ENCODE measurements around the gene DYNLRB1. TPM values are rescaled to one million over a fixed set of nuclear protein-coding genes. Genes with fewer than 3 reads are reported as not detected.

The DYNLRB1 gene
- polyA plus RNA-seq, 3 donors, result 139 to 166 (median 148) TPM

GRCh38 chr20:34526466-34526865 is 10.2 kb downstream of the DYNLRB1 start:
- Histone ChIP-seq H3K4me1 (ENCODE audit: control insufficient read depth in 1 of 2, insufficient read depth in 2 of 2, low read length in 2 of 2) (no peaks in the 10 kb centered on the region), H3K27ac (ENCODE audit: low read depth in 1 of 2, low read length in 2 of 2) (no peak overlapping the region), H3K4me2 (replicated peaks; ENCODE audit: extremely low read depth, low read length, poor library complexity, severe bottlenecking) (no peak overlapping the region), H3K27me3 (ENCODE audit: control insufficient read depth in 2 of 2, insufficient read depth in 2 of 2, low read length in 2 of 2) (no peaks in the 10 kb centered on the region), H2AFZ (ENCODE audit: insufficient read depth, low read depth, low read length, poor library complexity, severe bottlenecking) (no peak overlapping the region), H3K79me2 (ENCODE audit: insufficient read depth, low read length) (peaks cover 47% of the 10 kb centered on the region), H4K20me1 (ENCODE audit: insufficient read depth, low read length) (peaks cover 85% of the 10 kb centered on the region), H3K4me3 (replicated peaks in 1 of 3; ENCODE audit: low read depth in 2 of 3, low read length in 3 of 3) (no peak overlapping the region), H3K9ac (ENCODE audit: insufficient read depth, low read length, poor library complexity, severe bottlenecking) (no peak overlapping the region), H3K9me3 (replicated peaks in 1 of 2; ENCODE audit: control insufficient read depth in 1 of 2, insufficient read depth in 1 of 2, low read length in 2 of 2) (no peaks in the 10 kb centered on the region), H3K36me3 (replicated peaks in 1 of 2; ENCODE audit: control insufficient read depth in 1 of 2, insufficient read depth in 2 of 2, low read length in 2 of 2) (peaks cover 51 to 97% of the 10 kb centered on the region in 2 donors)
- no peaks in the 10 kb centered on the region for H3K9me3 Mint-ChIP-seq
- intact Hi-C loops (cut with micrococcal nuclease), result no loop called here
- 94% methylated on average over 2 of the region's 5 CpGs for WGBS (ENCODE audit: insufficient coverage)
- H3K36me3 Mint-ChIP-seq, result peaks cover 73 to 87% of the 10 kb centered on the region in 2 donors
- no peak for TF ChIP-seq CTCF (IDR thresholded peaks at IDR 0.05)
- peaks cover 0 to 2% (median 0%) of the 10 kb centered on the region in 3 donors for H3K27me3 Mint-ChIP-seq (ENCODE audit: low read depth in 3 of 3)
- no peak overlapping the region for H3K4me3 Mint-ChIP-seq
- H3K27ac Mint-ChIP-seq, result peak overlapping the region in 1 of 7 donors; percentile 1
- DNase-seq, result no peak
- peaks cover 7% of the 10 kb centered on the region for H3K4me1 Mint-ChIP-seq

- peaks cover 85% of the 10 kb centered on the region for H4K20me1 ChIP-seq (ENCODE audit: insufficient read depth, low read length)
- Mint-ChIP-seq H3K27me3 (ENCODE audit: low read depth in 3 of 3) (peaks cover 0 to 2% (median 0%) of the 10 kb centered on the region in 3 donors), H3K4me3 (no peak overlapping the region), H3K4me1 (peaks cover 7% of the 10 kb centered on the region), H3K36me3 (peaks cover 73 to 85% of the 10 kb centered on the region in 2 donors), H3K27ac (peak overlapping the region in 1 of 7 donors; percentile 63), H3K9me3 (no peaks in the 10 kb centered on the region)
- no peak for TF ChIP-seq CTCF (IDR thresholded peaks at IDR 0.05)
- no peak overlapping the region for H3K27ac ChIP-seq (ENCODE audit: low read depth in 1 of 2, low read length in 2 of 2)
- H3K4me1 ChIP-seq (ENCODE audit: control insufficient read depth in 1 of 2, insufficient read depth in 2 of 2, low read length in 2 of 2), result no peaks in the 10 kb centered on the region
- no peaks in the 10 kb centered on the region for H3K9me3 ChIP-seq (replicated peaks in 1 of 2; ENCODE audit: control insufficient read depth in 1 of 2, insufficient read depth in 1 of 2, low read length in 2 of 2)
- H3K36me3 ChIP-seq (replicated peaks in 1 of 2; ENCODE audit: control insufficient read depth in 1 of 2, insufficient read depth in 2 of 2, low read length in 2 of 2), result peaks cover 56 to 97% of the 10 kb centered on the region in 2 donors
- H2AFZ ChIP-seq (ENCODE audit: insufficient read depth, low read depth, low read length, poor library complexity, severe bottlenecking), result no peak overlapping the region
- 98% methylated on average over 8 of the region's 10 CpGs for WGBS (ENCODE audit: insufficient coverage)
- H3K4me2 ChIP-seq (replicated peaks; ENCODE audit: extremely low read depth, low read length, poor library complexity, severe bottlenecking), result no peak overlapping the region
- H3K79me2 ChIP-seq (ENCODE audit: insufficient read depth, low read length), result peaks cover 47% of the 10 kb centered on the region
- intact Hi-C loops (cut with micrococcal nuclease), result no loop called here
- no peak overlapping the region for H3K9ac ChIP-seq (ENCODE audit: insufficient read depth, low read length, poor library complexity, severe bottlenecking)
- H3K4me3 ChIP-seq (replicated peaks in 1 of 3; ENCODE audit: low read depth in 2 of 3, low read length in 3 of 3), result no peak overlapping the region
- no peak for DNase-seq
- no peaks in the 10 kb centered on the region for H3K27me3 ChIP-seq (ENCODE audit: control insufficient read depth in 2 of 2, insufficient read depth in 2 of 2, low read length in 2 of 2)
These were observed 10.8 kb downstream of the DYNLRB1 start for GRCh38 chr20:34527016-34527415.
